HL-60 (cell line): ENCODE results near the gene TMEM250.

ENCODE experiments used
- CTCF ChIP-seq: IDR thresholded peaks from one replicate; pipeline ENCODE4 v1.5.1; 2011; ENCODE audit warnings: low read length, control low read depth, inconsistent platforms; ENCODE audit not compliant: insufficient read depth
- POLR2AphosphoS5 ChIP-seq: IDR thresholded peaks from 2 replicates; pipeline ENCODE4 v1.6.1; 2012; ENCODE audit warnings: low read depth

DNA sequence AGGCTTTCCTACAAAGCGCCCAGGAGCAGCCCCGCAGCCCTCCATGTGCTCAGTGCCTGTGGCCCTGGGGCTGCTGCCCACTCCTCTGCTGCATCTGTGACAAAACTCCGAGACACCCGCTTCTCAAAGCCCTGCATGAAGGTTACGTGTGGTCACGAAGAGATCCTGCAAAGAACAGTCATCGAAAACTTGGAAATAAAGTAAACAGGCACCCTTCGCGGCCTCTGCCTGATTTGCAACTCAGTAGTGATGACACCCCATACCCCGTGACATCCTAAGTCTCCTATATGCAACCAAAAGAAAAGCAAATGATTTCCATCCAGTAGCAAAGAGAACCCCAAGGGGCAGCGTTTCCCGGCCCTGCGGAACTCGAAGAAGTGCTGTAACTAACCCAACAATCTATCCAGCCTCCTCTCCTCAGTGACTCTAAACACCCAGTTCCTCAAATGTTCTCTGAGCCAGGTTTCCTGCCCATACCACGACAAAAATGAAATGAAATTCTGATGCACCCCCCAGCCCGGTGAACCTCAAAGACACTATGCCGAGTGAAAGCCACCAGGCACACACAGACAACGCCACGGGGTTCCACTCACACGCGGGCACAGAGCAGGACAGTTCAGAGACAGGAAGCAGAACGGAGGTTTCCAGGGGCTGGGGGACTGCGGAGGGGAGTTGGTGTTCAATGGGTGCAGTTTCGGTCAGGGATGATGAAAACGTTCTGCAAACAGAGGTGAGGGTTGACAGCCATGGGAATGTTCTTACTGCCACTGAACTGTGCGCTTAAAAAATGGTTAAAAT lies 42.6 kb downstream of the TMEM250 start:
- TF ChIP-seq CTCF: no peak
- no peak for TF ChIP-seq POLR2AphosphoS5
